ENCODE measurements around the gene QPRT.

- TF ChIP-seq CTCF (IDR thresholded peaks at IDR 0.05) (no peak), POLR2A (IDR thresholded peaks at IDR 0.05) (no peak)
These were observed 27.1 kb upstream of the QPRT start for GRCh38 chr16:29651774-29652349.

Measured in uterus (tissue), 2 donors.